ENCODE measurements around the gene MOB1B.

Gene MOB1B

DNA sequence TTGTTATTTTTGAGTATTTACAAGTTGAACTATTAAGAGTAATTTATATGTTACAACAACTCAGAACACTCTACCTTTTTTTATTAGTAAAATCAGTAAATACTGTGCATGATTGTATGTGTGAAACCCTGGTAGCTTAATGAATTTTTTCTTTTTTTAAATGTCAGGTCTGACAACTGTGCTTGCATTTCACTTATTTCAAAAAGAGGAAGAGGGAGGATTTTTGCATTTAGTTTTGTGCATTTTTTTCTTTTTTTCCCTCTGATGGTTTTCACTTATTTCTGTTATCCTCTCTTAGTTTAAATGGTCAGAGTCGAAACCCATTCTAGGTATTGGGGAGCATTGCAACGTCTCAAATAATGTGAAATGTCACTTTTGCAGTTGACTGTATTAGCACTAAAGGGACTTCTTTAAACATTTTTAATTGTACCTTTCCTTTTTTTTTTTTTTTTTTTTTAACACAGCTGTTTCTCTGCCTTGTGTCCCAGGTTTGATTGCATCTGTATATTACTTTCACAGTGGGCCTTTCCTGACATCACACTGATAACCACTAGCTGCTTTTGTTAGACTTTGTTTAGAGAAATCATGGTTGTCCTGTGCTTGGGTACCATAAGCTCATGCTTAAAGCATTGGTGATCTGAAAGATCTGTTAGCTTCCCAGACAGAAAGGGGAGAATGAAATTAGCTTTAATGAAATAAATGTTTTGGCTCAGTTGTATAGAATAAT lies 28.5 kb downstream of the MOB1B start:
- Mint-ChIP-seq H3K36me3 (ENCODE audit: low read depth) (peaks cover 4% of the 10 kb centered on the region), H3K9me3 (no peaks in the 10 kb centered on the region), H3K4me1 (ENCODE audit: low read depth) (peaks cover 49% of the 10 kb centered on the region), H3K27me3 (no peaks in the 10 kb centered on the region), H3K27ac (no peak overlapping the region), H3K4me3 (no peak overlapping the region)

DNA sequence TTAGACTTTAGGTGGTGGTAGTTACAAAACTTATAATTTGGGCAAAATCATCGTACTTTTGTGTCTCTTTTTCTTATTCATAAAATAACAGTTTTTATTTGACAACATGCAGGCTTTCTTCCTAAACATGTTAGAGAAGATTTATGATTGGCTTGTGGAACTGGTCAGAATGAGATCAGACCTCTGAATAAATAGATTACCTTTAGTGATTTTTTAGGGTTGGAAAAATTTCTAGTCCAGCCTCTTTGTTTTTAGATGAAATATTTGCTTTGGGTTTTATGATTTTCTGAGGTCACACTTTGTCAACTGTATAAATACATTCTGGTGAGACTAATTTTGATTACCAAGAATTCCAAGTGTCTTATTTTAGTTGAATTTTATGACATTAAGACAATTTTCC lies 29.2 kb downstream of the MOB1B start:
- no peaks in the 10 kb centered on the region for H3K9me3 Mint-ChIP-seq
- no peak overlapping the region for H3K27ac Mint-ChIP-seq
- H3K4me3 Mint-ChIP-seq, result no peak overlapping the region
- H3K27me3 Mint-ChIP-seq, result no peaks in the 10 kb centered on the region
- peaks cover 5% of the 10 kb centered on the region for H3K36me3 Mint-ChIP-seq (ENCODE audit: low read depth)
- peaks cover 45% of the 10 kb centered on the region for H3K4me1 Mint-ChIP-seq (ENCODE audit: low read depth)

DNA sequence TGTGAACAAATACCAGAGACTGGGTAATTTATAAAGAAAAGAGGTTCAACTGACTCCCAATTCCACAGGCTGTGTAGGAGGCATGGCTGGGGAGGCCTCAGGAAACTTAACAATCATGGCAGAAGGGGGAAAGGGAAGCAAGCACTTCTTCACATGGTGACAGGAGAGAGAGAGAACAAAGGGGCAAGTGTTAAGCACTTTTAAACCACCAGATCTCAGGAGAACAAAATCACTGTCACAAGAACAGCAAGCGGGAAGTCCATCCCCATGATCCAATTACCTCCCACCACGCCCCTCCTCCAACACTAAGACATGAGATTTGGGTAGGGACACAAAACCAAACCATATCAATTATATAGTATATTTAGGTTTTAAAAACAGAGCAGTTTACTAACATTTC lies 30.8 kb downstream of the MOB1B start:
- Mint-ChIP-seq H3K27ac (no peak overlapping the region), H3K4me1 (ENCODE audit: low read depth) (peaks cover 32% of the 10 kb centered on the region), H3K27me3 (no peaks in the 10 kb centered on the region), H3K4me3 (no peak overlapping the region), H3K9me3 (no peaks in the 10 kb centered on the region), H3K36me3 (ENCODE audit: low read depth) (peaks cover 12% of the 10 kb centered on the region)

DNA sequence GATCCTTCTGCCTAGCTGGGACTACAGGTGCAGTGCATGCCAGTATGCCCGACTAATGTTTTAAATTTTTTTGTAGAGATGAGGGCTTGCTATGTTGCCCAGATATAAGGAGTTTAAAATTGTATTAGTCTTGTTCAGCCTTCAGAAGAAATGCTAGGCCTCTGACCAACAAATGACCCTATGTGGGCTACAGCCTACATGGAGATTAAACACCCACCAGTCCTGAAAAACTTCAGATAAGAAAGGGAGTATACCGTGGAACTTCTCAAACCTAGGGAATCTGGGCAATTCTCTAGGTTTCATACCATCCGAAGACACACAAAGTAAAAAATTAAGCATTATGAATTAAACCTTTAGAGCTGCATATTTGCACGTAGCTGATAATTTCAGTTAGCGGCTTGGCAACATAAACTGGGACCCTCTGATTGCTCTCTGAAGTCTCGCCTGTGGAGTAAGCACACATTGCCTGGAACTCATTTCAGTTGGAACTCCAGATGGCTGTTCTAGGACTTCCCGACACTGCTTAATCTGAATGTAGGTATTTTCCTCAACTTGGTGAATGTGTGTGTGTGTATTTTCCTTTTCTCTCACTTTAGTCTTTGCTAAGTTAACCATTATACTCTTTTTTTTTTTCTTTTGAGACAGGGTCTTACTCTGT lies 33.0 kb downstream of the MOB1B start:
- Mint-ChIP-seq H3K9me3 (no peaks in the 10 kb centered on the region), H3K4me1 (ENCODE audit: low read depth) (peaks cover 21% of the 10 kb centered on the region), H3K27me3 (no peaks in the 10 kb centered on the region), H3K36me3 (ENCODE audit: low read depth) (peaks cover 12% of the 10 kb centered on the region), H3K4me3 (no peak overlapping the region), H3K27ac (no peak overlapping the region)

DNA sequence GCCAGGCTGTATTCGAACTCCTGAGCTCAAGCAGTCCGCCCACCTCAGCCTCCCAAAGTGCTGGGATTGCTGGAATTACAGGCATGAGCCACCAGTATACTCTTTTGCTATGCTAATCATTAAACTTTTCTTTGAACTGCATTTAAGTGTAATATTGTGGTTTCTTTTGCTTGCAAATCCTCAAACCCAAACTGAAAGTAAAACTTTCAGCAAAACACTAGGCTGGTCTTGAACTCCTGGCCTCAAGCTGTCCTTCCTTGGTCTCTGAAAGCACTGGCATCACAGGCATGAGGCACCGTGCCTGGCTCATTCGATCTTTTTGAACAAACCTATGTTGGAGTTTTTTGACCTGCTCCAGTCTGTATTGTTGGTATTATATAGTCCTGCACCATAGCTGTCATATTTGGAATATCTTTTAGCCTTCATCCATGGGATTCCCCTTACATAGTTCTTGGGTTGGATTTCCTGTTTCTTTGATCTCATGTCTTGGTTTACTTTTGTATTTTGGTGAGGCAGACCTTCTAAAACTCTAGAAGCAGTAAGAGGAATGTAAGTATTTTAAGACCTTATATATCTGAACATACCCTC lies 34.1 kb downstream of the MOB1B start:
- peaks cover 12% of the 10 kb centered on the region for H3K36me3 Mint-ChIP-seq (ENCODE audit: low read depth)
- no peaks in the 10 kb centered on the region for H3K27me3 Mint-ChIP-seq
- H3K4me1 Mint-ChIP-seq (ENCODE audit: low read depth), result peaks cover 10% of the 10 kb centered on the region
- no peaks in the 10 kb centered on the region for H3K9me3 Mint-ChIP-seq
- H3K27ac Mint-ChIP-seq, result peak overlapping the region; percentile 40
- H3K4me3 Mint-ChIP-seq, result no peak overlapping the region

DNA sequence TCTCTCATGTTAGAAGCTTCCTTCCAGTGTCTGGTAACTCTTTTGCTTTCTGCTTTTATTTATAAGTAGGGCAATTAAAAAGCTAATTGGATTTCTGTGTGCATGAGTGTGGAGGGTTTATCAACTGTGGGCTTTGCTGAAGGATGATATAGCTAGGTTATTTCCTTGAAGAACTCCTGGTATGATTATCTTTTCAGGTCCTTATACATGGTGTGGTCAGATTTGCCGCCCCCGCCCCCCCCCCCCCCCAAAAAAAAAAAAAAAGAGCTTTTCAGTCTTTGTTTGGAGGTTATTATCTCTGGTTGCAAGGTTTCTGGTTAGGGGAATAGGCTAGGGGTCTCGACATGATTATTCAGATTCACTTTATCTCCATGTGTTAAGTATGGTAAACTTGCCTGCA lies 35.9 kb downstream of the MOB1B start:
- Mint-ChIP-seq H3K9me3 (no peaks in the 10 kb centered on the region), H3K4me1 (ENCODE audit: low read depth) (peaks cover 13% of the 10 kb centered on the region), H3K27ac (no peak overlapping the region), H3K27me3 (no peaks in the 10 kb centered on the region), H3K36me3 (ENCODE audit: low read depth) (peaks cover 12% of the 10 kb centered on the region), H3K4me3 (no peak overlapping the region)

DNA sequence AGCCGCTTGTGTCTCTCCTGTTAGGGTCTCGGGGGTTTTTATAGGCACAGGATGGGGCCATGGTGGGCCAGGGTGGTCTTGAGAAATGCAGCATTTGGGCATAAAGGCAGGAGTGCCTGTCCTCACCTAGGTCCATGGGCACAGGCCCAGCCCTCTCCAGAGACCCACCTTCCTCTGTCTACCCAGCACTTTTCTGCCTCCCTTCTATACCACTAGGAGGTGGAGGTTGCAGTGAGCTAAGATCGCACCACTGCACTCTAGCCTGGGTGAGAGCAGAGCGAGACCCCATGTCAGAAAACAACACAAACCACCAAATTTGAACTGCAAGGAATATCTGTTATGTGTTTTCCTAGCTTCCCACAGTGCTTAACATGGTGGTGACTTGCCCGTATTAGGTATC lies 38.0 kb downstream of the MOB1B start:
- no peak overlapping the region for H3K4me3 Mint-ChIP-seq
- H3K27ac Mint-ChIP-seq, result no peak overlapping the region
- peaks cover 11% of the 10 kb centered on the region for H3K36me3 Mint-ChIP-seq (ENCODE audit: low read depth)
- H3K27me3 Mint-ChIP-seq, result no peaks in the 10 kb centered on the region
- H3K4me1 Mint-ChIP-seq (ENCODE audit: low read depth), result peaks cover 22% of the 10 kb centered on the region
- no peaks in the 10 kb centered on the region for H3K9me3 Mint-ChIP-seq

DNA sequence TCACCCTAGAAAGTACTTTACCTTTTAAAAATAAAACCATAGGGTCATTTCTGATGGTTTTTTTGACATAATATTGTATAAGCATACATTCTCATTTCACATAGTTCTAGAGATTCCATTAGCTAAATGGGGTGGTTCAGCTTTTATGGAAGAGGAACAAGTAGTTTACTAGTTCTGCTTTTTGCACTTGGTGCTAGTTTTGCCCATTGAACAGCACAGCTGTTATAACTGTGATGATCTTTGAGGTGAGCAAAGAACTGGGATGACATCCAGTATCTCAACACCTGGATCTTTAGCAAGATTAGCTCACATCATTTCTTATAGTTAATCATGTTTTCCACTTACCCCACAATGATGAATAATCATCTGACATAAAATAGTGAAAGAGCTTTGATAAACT lies 40.9 kb downstream of the MOB1B start:
- Mint-ChIP-seq H3K27ac (no peak overlapping the region), H3K36me3 (ENCODE audit: low read depth) (peaks cover 3% of the 10 kb centered on the region), H3K4me1 (ENCODE audit: low read depth) (peaks cover 21% of the 10 kb centered on the region), H3K9me3 (no peaks in the 10 kb centered on the region), H3K27me3 (no peaks in the 10 kb centered on the region), H3K4me3 (no peak overlapping the region)

DNA sequence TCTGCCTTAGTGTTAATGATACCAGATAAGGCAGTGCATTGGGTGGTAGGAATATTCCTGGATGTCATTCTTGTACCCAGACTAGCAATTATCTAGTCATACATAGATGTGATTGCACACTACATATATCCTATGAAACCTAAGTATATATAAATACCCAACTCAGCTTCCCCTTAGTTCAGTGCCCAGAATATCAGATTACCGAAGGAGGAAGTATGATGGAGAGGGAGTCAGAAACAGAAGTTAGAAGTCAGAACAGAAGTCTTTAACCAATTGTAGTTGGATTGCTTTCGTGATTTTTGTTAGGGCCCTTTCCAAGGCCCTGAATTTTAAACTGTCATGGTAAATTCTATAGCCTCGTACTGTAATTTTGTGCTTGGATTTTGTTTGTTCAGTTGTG lies 42.9 kb downstream of the MOB1B start:
- Mint-ChIP-seq H3K9me3 (no peaks in the 10 kb centered on the region), H3K36me3 (ENCODE audit: low read depth) (peaks cover 3% of the 10 kb centered on the region), H3K27ac (no peak overlapping the region), H3K4me3 (no peak overlapping the region), H3K4me1 (ENCODE audit: low read depth) (peaks cover 26% of the 10 kb centered on the region), H3K27me3 (no peaks in the 10 kb centered on the region)

DNA sequence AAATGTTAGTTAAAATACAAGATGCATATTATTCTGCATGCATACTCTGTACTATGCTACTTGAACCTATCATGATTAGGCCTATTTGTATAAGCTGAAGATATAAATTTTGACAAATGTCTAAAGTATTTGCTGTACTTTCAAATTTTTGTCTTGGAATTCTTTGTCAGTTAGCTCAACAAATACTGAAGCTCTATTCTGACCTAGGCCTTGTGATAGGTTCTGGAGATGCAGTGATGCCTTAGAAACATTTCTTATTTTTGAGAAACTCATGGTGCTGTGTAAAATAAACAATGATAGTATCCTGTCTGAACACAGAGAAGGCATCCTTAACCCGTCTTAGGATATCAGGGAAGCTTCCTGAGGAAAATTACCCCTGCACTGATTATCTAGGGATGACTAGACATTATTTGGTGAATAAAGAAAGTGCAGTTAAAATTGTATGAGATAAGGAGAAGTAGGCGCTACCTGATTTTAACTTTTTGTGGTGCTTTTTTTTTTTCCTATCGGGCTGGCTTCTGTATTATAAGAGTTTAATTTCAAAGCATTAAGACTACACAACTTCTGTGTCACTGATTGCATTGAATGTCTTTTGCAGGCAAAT lies 43.4 kb downstream of the MOB1B start:
- H3K4me1 Mint-ChIP-seq (ENCODE audit: low read depth), result peaks cover 26% of the 10 kb centered on the region
- H3K36me3 Mint-ChIP-seq (ENCODE audit: low read depth), result peaks cover 3% of the 10 kb centered on the region
- H3K27ac Mint-ChIP-seq, result no peak overlapping the region
- H3K9me3 Mint-ChIP-seq, result no peaks in the 10 kb centered on the region
- H3K27me3 Mint-ChIP-seq, result no peaks in the 10 kb centered on the region
- no peak overlapping the region for H3K4me3 Mint-ChIP-seq

DNA sequence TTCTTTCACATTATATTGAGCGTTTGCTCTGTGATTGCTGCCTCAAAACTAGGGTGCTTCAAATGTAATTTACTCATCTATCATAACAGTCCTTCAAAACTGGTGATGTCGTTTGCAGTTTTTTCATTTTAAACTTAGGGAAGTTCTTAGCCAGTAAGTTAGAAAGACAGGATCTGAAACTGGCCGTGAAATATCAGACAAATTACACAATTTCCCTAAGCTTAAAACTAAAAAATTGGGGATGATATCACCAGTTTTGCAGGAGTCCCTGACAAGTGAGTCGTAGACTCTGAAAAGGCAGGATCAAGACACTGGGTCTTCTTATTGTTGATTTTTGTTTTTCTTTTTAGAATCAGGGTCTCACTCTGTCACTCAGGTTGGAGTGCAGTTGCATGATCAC lies 44.8 kb downstream of the MOB1B start:
- H3K4me3 Mint-ChIP-seq, result no peak overlapping the region
- no peaks in the 10 kb centered on the region for H3K9me3 Mint-ChIP-seq
- no peak overlapping the region for H3K27ac Mint-ChIP-seq
- no peaks in the 10 kb centered on the region for H3K36me3 Mint-ChIP-seq (ENCODE audit: low read depth)
- no peaks in the 10 kb centered on the region for H3K27me3 Mint-ChIP-seq
- peaks cover 26% of the 10 kb centered on the region for H3K4me1 Mint-ChIP-seq (ENCODE audit: low read depth)

DNA sequence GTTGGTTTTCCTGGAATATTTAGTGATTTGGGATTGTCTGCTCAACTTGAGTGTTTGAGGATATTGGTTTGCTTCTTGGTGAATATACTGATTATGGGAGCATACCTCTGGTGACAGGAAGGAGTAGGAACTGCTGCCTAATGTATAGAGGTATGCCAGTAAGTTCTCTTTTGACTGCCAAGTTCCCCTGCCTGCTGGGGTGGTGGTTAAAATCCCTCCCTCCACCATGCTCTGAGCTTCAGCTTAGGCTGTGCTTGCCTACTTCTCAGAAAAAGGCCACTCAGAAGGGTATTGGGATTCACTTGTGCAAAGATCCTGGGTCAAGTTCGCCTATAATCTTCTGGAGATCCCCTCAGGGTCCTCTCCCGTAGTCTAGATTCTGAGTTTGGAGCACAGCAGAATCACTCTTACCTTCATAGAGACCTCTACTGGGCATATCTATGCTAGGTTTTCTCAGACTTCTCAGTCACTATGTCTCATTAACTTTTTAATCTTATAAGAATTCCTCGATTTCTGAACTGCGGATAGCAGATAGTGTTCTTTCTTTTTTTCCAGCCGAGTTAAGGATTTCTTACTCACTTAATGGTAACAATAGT lies 46.6 kb downstream of the MOB1B start:
- no peak overlapping the region for H3K4me3 Mint-ChIP-seq
- H3K36me3 Mint-ChIP-seq (ENCODE audit: low read depth), result no peaks in the 10 kb centered on the region
- H3K4me1 Mint-ChIP-seq (ENCODE audit: low read depth), result peaks cover 22% of the 10 kb centered on the region
- H3K27me3 Mint-ChIP-seq, result no peaks in the 10 kb centered on the region
- H3K9me3 Mint-ChIP-seq, result no peaks in the 10 kb centered on the region
- H3K27ac Mint-ChIP-seq, result no peak overlapping the region

DNA sequence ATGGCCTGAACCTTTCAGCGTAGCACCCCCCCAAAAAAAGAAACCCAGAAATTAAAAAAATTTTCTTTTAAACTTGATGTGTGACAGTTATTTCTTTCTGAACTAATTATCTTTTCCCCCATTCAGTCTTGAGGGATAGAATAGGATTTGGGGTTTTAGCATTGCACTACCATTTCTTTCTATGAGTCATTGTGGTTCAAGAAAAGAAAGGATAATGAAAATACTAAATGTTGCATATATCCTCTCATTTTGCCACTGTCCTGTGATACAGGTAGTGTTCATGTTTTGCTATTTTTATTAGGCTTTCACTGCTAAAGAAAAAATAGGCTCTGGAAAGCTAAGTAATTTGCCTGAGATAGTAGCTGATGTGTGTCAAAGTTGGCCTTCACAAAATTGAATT lies 51.9 kb downstream of the MOB1B start:
- no peak overlapping the region for H3K27ac Mint-ChIP-seq
- H3K27me3 Mint-ChIP-seq, result no peaks in the 10 kb centered on the region
- H3K4me3 Mint-ChIP-seq, result no peak overlapping the region
- H3K9me3 Mint-ChIP-seq, result no peaks in the 10 kb centered on the region
- no peaks in the 10 kb centered on the region for H3K36me3 Mint-ChIP-seq (ENCODE audit: low read depth)
- peaks cover 12% of the 10 kb centered on the region for H3K4me1 Mint-ChIP-seq (ENCODE audit: low read depth)

DNA sequence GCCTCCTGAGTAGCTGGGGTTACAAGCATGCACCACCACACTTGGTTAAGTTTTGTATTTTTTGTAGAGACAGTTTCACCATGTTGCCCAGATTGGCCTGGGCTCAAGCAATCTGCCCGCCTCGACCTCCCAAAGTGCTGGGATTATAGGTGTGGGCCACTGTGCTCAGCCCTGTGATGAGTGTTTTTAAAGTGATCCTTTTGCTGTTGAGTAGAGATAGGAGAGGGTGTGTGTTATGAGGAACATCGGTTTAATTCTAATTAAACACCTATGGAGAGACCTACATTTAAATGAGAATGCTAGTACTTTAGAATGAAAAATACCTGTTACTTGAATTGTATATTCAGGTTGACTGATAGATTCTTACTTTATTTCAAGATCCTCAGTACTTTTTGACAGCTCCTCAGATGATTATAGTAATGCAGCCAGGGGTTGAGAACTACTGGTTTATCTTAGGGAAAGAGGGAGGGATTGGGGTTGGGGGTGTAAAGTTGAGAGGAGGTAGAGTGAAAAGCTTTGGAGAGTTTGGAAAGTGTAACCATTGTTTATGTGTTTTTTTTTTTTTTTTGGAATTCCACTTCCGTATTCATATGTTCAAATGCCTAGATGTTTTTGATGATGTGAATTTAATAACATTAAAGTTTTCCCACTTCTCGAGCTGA lies 54.5 kb downstream of the MOB1B start:
- H3K27ac Mint-ChIP-seq, result no peak overlapping the region
- H3K4me1 Mint-ChIP-seq (ENCODE audit: low read depth), result peaks cover 12% of the 10 kb centered on the region
- H3K4me3 Mint-ChIP-seq, result no peak overlapping the region
- H3K9me3 Mint-ChIP-seq, result no peaks in the 10 kb centered on the region
- no peaks in the 10 kb centered on the region for H3K27me3 Mint-ChIP-seq
- peaks cover 4% of the 10 kb centered on the region for H3K36me3 Mint-ChIP-seq (ENCODE audit: low read depth)

DNA sequence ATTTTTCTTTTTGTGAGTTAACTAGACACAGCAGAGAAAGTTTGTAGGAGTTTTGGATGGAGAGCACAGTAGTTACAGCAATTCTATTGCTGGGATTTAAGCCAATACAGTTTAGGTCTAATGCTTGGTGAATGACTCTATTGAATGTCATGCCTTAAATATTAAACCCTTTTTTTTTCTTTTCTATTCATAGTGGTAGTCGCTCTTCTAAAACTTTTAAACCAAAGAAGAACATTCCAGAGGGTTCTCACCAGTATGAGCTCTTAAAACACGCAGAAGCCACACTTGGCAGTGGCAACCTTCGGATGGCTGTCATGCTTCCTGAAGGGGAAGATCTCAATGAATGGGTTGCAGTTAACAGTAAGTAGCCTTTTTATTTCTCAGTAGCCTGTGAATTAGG lies 56.5 kb downstream of the MOB1B start:
- Mint-ChIP-seq H3K4me3 (no peak overlapping the region), H3K9me3 (no peaks in the 10 kb centered on the region), H3K27ac (no peak overlapping the region), H3K27me3 (no peaks in the 10 kb centered on the region), H3K36me3 (ENCODE audit: low read depth) (peaks cover 7% of the 10 kb centered on the region), H3K4me1 (ENCODE audit: low read depth) (peaks cover 6% of the 10 kb centered on the region)

Data from stimulated activated naive CD8-positive, alpha-beta T cell treated with anti-CD3 and anti-CD28 coated beads, Interleukin-15, Interleukin-2, amounts not matched to agents 100 ng/mL and 50 ng/mL, for 24 hours (primary cell).